ENCODE data around the gene MRPL39. TPM values are rescaled to one million over a fixed set of nuclear protein-coding genes. Genes with fewer than 3 reads are reported as not detected.
A peak's percentile ranks its signal among the peaks of the same experiment; 100 is the strongest.

MRPL39 gene
- total RNA-seq, 1 donor: 39.3 TPM

GRCh38 chr21:25615880-25616279 is 8.6 kb upstream of the MRPL39 start:
- no peak for DNase-seq (ENCODE audit: low read depth)
- H3K4me3 ChIP-seq (ENCODE audit: low read depth, low read length): no peak overlapping the region
- TF ChIP-seq CTCF (IDR thresholded peaks at IDR 0.05; ENCODE audit: insufficient read depth, low read depth, low read length): no peak

GRCh38 chr21:25614441-25614840 is 7.2 kb upstream of the MRPL39 start:
- DNase-seq (ENCODE audit: low read depth): no peak
- TF ChIP-seq CTCF (IDR thresholded peaks at IDR 0.05; ENCODE audit: insufficient read depth, low read depth, low read length): no peak
- no peak overlapping the region for H3K4me3 ChIP-seq (ENCODE audit: low read depth, low read length)

- H3K4me3 ChIP-seq (ENCODE audit: low read depth, low read length): peak overlapping the region; percentile 89
- DNase-seq (ENCODE audit: low read depth): peak; percentile 87
- TF ChIP-seq CTCF (IDR thresholded peaks at IDR 0.05; ENCODE audit: insufficient read depth, low read depth, low read length): peak; percentile 88
Measured at GRCh38 chr21:25608044-25608737, 910 bp upstream of the MRPL39 start.

- no peak overlapping the region for H3K4me3 ChIP-seq (ENCODE audit: low read depth, low read length)
- no peak for TF ChIP-seq CTCF (IDR thresholded peaks at IDR 0.05; ENCODE audit: insufficient read depth, low read depth, low read length)
- DNase-seq (ENCODE audit: low read depth): no peak
Measured at GRCh38 chr21:25589887-25590286, 17.4 kb downstream of the MRPL39 start.

DNA sequence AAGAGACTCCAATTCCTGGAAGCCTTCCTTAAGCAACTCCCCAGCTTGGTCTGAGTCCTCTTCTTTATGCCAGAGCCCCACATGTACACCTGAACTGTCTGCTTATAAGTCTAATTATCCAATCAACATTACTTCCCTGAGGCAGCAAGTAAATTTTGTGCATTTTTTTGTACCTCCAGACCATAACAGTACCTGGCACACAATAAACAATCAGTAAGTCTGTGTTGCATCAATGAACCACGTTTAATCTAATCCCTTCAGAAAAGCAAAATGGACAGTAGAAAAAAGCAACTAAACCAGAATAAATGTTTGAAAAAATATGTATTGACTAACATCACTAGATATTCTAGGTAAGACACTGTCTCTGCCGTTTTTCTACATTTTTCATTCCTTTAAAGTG is 20.5 kb downstream of the MRPL39 start:
- no peak overlapping the region for H3K4me3 ChIP-seq (ENCODE audit: low read depth, low read length)
- DNase-seq (ENCODE audit: low read depth): no peak
- no peak for TF ChIP-seq CTCF (IDR thresholded peaks at IDR 0.05; ENCODE audit: insufficient read depth, low read depth, low read length)

GRCh38 chr21:25586326-25586725 is 21.0 kb downstream of the MRPL39 start:
- DNase-seq (ENCODE audit: low read depth): no peak
- H3K4me3 ChIP-seq (ENCODE audit: low read depth, low read length): no peak overlapping the region
- no peak for TF ChIP-seq CTCF (IDR thresholded peaks at IDR 0.05; ENCODE audit: insufficient read depth, low read depth, low read length)
